Natural killer cell treated with Interleukin-12 subunit alpha and Interleukin-12 subunit beta and Interleukin-15 and Interleukin-18, amount 100 ng/mL, for 72 hours (primary cell): Measurements from ENCODE around the gene CRYBG1. TPM values are rescaled to one million over a fixed set of nuclear protein-coding genes. Genes with fewer than 3 reads are reported as not detected.
"Not testable (repeated sequence)": the region's sequence is repeated elsewhere in the genome, so short reads cannot be mapped to it uniquely, and the experiment has no call there.

ENCODE experiments used
- ATAC-seq, 2 donors: fragments of 150-1000 bp; cut with Tn5 transposase in 1 of 2; sonication (Bioruptor Pico), chemical (Tn5 transposase) in 1 of 2; 2 replicates each; pipeline ENCODE4 v1.10.0; 2021
- DNase-seq: peaks from one replicate; pipeline ENCODE4 v3.0.0; 2022; ENCODE audit warnings: low spot score
- H3K27ac Mint-ChIP-seq, 2 donors: 1 replicate in 1 of 2; 2 replicates in 1 of 2; pipeline ENCODE4 v1.8.0; 2022; ENCODE audit warnings: mixed read lengths in 2 of 2, mild to moderate bottlenecking in 1 of 2, moderate library complexity in 1 of 2
- H3K27me3 Mint-ChIP-seq, 2 donors: 1 replicate in 1 of 2; 2 replicates in 1 of 2; pipeline ENCODE4 v1.8.0; 2022; ENCODE audit warnings: mixed read lengths in 2 of 2
- H3K36me3 Mint-ChIP-seq: one replicate; pipeline ENCODE4 v1.8.0; 2022; ENCODE audit warnings: mixed read lengths
- H3K4me1 Mint-ChIP-seq, 2 donors: 1 replicate in 1 of 2; 2 replicates in 1 of 2; pipeline ENCODE4 v1.8.0; 2022; ENCODE audit warnings: low read depth in 2 of 2, mixed read lengths in 2 of 2, mild to moderate bottlenecking in 1 of 2
- H3K4me3 Mint-ChIP-seq: one replicate; pipeline ENCODE4 v1.8.0; 2022; ENCODE audit warnings: mixed read lengths
- H3K9me3 Mint-ChIP-seq: 2 replicates; pipeline ENCODE4 v1.8.0; 2022; ENCODE audit warnings: mixed read lengths
- total RNA-seq, 2 donors: library from RNA; stranded (reverse); gene quantifications; one replicate each; pipeline ENCODE4 v1.2.3, GENCODE V29; 2022

The CRYBG1 gene
- total RNA-seq, 2 donors from 2014 or later: 5.8 to 17.0 TPM

DNA sequence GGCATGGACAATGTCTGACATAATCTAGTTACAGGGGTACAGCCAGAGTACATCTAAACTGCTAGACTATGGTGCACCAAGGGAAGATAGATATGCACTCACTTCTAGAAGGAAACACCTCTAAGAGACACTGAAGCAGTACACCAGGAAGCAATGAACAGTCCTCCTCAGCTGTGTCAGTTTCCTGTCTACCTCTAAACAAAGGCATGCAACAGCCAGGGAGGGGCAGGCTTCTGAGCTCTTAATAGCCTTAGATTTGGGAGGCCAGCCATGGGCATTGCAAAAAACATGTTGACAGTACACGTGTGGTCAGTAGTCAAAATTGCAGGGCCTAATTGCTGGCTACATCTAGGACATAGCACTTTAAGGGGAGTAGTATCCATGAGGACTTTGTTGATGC lies 21.4 kb downstream of the CRYBG1 start:
- no peak overlapping the region for H3K27ac Mint-ChIP-seq
- no peaks in the 10 kb centered on the region for H3K9me3 Mint-ChIP-seq
- no peak for ATAC-seq
- no peaks in the 10 kb centered on the region for H3K4me1 Mint-ChIP-seq
- H3K27me3 Mint-ChIP-seq: peaks cover 7 to 9% of the 10 kb centered on the region in 2 donors
- H3K36me3 Mint-ChIP-seq: no peaks in the 10 kb centered on the region
- DNase-seq: no peak
- no peak overlapping the region for H3K4me3 Mint-ChIP-seq

GRCh38 chr6:106383573-106383972 lies 23.1 kb downstream of the CRYBG1 start:
- DNase-seq (no peak), ATAC-seq (no peak)
- no peak overlapping the region for H3K4me3 Mint-ChIP-seq
- no peaks in the 10 kb centered on the region for H3K4me1 Mint-ChIP-seq
- H3K27ac Mint-ChIP-seq: no peak overlapping the region
- H3K36me3 Mint-ChIP-seq: no peaks in the 10 kb centered on the region
- H3K27me3 Mint-ChIP-seq: no peaks in the 10 kb centered on the region
- no peaks in the 10 kb centered on the region for H3K9me3 Mint-ChIP-seq

DNA sequence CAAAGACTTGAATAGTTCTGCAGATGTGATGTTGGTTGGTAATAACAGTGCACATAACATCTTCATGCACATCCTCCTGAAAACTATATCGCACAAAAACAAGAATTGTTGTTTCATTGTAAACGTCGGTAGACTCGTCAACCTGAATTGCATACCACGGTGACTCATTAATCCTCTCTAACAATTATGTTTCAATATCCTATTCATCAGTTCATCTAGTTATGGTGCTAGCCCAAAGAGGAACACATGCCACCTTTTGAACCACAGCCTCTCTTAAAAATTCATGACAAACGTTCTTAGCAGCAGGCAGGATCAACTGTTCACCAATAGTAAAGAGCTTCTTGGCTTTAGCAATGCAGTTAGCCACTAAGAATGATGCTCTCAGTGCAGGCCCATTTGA lies 25.0 kb downstream of the CRYBG1 start:
- no peak for DNase-seq
- no peak overlapping the region for H3K4me3 Mint-ChIP-seq
- H3K36me3 Mint-ChIP-seq: no peaks in the 10 kb centered on the region
- no peak overlapping the region for H3K27ac Mint-ChIP-seq
- ATAC-seq: no peak
- no peaks in the 10 kb centered on the region for H3K9me3 Mint-ChIP-seq
- H3K4me1 Mint-ChIP-seq: no peaks in the 10 kb centered on the region
- H3K27me3 Mint-ChIP-seq: peaks cover 2 to 4% of the 10 kb centered on the region in 2 donors

GRCh38 chr6:106387875-106388274 lies 27.4 kb downstream of the CRYBG1 start:
- H3K4me3 Mint-ChIP-seq: no peak overlapping the region

DNA sequence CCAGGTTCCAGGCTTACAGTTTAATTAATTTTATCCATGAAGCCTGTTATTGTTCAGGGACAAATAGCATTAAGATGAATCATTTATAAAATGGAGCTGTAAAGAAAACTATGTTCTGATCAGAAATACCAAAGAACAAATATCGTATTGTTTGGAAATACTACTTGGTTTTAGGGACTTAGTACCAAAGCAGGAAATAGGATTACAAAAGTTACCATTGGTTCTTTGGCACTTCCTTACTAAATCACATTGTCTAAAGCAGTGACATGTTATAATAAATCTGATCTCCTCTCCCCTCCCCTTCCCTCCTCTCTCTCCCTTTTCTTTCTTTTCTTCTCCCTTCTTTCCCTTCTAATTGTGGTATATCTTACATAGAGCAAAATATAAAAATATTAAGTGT lies 29.6 kb downstream of the CRYBG1 start:
- Mint-ChIP-seq H3K27ac (no peak overlapping the region), H3K36me3 (no peaks in the 10 kb centered on the region)
- no peak for ATAC-seq

More at GRCh38 chr6:106387875-106388274, 27.4 kb downstream of the CRYBG1 start:
- no peaks in the 10 kb centered on the region for H3K9me3 Mint-ChIP-seq
- DNase-seq (no peak), ATAC-seq (no peak)
- H3K36me3 Mint-ChIP-seq: no peaks in the 10 kb centered on the region
- H3K27me3 Mint-ChIP-seq: peaks cover 10 to 26% of the 10 kb centered on the region in 2 donors
- H3K4me1 Mint-ChIP-seq: no peaks in the 10 kb centered on the region
- no peak overlapping the region for H3K27ac Mint-ChIP-seq

DNA sequence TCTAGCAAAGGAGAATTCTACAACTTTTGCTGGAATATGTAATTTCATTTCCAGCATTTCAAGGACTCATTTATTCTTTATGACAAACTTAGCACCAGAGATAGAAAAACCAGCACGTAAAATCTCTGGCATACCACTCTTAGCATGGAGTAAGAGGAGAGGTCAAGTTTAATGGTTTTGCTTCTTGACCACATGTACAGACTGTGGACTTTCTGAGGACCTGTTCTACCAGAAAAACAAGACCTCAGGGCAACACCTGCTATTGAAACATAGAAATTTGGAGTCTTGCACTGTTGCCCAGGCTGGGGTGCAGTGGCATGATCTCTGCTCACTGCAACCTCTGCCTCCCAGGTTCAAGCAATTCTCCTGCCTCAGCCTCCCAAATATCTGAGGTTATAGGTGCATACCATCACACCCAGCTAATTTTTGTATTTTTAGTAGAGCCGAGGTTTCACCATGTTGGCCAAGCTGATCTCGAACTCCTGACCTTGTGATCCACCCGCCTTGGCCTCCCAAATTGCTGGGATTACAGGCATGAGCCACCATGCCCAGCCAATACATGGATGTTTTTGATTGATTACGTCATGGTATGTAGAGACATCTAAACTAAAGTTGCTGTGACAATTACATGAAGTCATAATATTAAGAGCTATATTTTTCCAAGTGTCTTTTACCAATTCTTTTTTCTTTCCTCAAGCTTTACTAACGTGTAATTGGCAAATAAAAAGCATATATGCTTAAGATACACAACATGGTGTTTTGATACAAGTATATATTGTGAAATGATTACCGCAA lies 36.1 kb downstream of the CRYBG1 start:
- Mint-ChIP-seq H3K9me3 (no peaks in the 10 kb centered on the region), H3K36me3 (no peaks in the 10 kb centered on the region), H3K4me1 (no peaks in the 10 kb centered on the region), H3K27ac (no peak overlapping the region), H3K27me3 (peaks cover 24 to 52% of the 10 kb centered on the region in 2 donors), H3K4me3 (no peak overlapping the region)
- ATAC-seq (no peak), DNase-seq (no peak)

More for the DNA sequence above, 29.6 kb downstream of the CRYBG1 start:
- no peaks in the 10 kb centered on the region for H3K4me1 Mint-ChIP-seq
- no peak overlapping the region for H3K4me3 Mint-ChIP-seq
- H3K27me3 Mint-ChIP-seq: peaks cover 20 to 41% of the 10 kb centered on the region in 2 donors
- DNase-seq: no peak
- no peaks in the 10 kb centered on the region for H3K9me3 Mint-ChIP-seq

GRCh38 chr6:106397431-106397830 lies 36.9 kb downstream of the CRYBG1 start:
- Mint-ChIP-seq H3K4me1 (no peaks in the 10 kb centered on the region), H3K9me3 (no peaks in the 10 kb centered on the region), H3K4me3 (no peak overlapping the region), H3K27me3 (peaks cover 17 to 44% of the 10 kb centered on the region in 2 donors), H3K36me3 (no peaks in the 10 kb centered on the region), H3K27ac (no peak overlapping the region)
- no peak for ATAC-seq
- DNase-seq: no peak

- Mint-ChIP-seq H3K9me3 (no peaks in the 10 kb centered on the region), H3K4me3 (no peak overlapping the region), H3K27me3 (peaks cover 17 to 38% of the 10 kb centered on the region in 2 donors), H3K36me3 (no peaks in the 10 kb centered on the region), H3K4me1 (no peaks in the 10 kb centered on the region), H3K27ac (no peak overlapping the region)
- ATAC-seq: no peak
- no peak for DNase-seq
Observed at GRCh38 chr6:106398621-106399020, 38.1 kb downstream of the CRYBG1 start.

DNA sequence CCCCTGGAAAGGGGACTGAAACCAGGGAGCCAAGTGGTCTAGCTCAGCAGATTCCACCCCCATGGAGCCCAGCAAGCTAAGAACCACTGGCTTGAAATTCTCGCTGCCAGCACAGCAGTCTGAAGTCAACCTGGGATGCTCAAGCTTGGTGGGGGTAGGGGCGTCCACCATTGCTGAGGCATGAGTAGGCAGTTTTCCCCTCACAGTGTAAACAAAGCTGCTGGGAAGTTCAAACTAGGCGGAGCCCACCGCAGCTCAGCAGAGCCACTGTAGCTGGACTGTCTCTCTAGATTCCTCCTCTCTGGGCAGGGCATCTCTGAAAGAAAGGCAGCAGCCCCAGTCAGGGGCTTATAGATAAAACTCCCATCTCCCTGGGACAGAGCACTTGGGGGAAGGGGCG lies 44.5 kb downstream of the CRYBG1 start:
- not testable (repeated sequence) for ATAC-seq, H3K4me3 Mint-ChIP-seq, H3K27ac Mint-ChIP-seq, H3K4me1 Mint-ChIP-seq, DNase-seq, H3K9me3 Mint-ChIP-seq
- Mint-ChIP-seq H3K27me3 (peaks cover 38 to 52% of the 10 kb centered on the region in 2 donors), H3K36me3 (peaks cover 16% of the 10 kb centered on the region)

- DNase-seq: no peak
- ATAC-seq: no peak
- Mint-ChIP-seq H3K9me3 (peaks cover 6% of the 10 kb centered on the region), H3K4me3 (no peak overlapping the region), H3K36me3 (peaks cover 12% of the 10 kb centered on the region), H3K27me3 (peaks cover 35 to 36% of the 10 kb centered on the region in 2 donors), H3K4me1 (no peaks in the 10 kb centered on the region), H3K27ac (no peak overlapping the region)
Observed at GRCh38 chr6:106411056-106411455, 50.5 kb downstream of the CRYBG1 start.

DNA sequence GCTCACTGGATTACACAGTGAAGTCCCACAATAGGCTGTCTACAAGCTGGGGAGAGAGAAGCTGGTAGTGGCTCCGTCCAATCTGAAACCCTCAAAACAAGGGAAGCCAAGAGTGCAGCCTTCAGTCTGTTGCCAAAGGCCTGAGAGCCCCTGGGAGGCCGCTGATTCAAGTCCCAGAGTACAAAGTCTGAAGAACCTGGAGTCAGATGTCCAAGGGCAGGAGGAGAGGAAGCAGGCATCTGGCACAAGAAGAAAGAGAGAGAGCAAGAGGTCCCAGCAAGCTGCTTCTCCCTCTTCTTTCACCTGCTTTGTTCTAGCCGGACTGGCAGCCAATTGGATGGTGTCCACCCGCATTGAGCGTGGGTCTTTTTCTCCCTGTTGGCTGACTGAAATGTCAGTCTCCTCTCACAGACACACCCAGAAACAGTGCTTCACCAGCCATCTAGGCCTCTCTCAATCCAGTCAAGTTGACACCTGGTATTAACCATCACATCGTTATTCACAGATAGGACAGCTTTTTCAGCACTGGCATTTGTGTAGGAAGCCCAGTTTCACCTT lies 51.2 kb downstream of the CRYBG1 start:
- H3K4me1 Mint-ChIP-seq: no peaks in the 10 kb centered on the region
- no peak overlapping the region for H3K27ac Mint-ChIP-seq
- peaks cover 35% of the 10 kb centered on the region in 2 donors for H3K27me3 Mint-ChIP-seq
- H3K9me3 Mint-ChIP-seq: peaks cover 6% of the 10 kb centered on the region
- no peak for DNase-seq
- H3K4me3 Mint-ChIP-seq: no peak overlapping the region
- H3K36me3 Mint-ChIP-seq: peaks cover 12% of the 10 kb centered on the region
- no peak for ATAC-seq

- no peak for ATAC-seq
- H3K27me3 Mint-ChIP-seq: peaks cover 22 to 29% of the 10 kb centered on the region in 2 donors
Observed at GRCh38 chr6:106413016-106413415, 52.5 kb downstream of the CRYBG1 start.

DNA sequence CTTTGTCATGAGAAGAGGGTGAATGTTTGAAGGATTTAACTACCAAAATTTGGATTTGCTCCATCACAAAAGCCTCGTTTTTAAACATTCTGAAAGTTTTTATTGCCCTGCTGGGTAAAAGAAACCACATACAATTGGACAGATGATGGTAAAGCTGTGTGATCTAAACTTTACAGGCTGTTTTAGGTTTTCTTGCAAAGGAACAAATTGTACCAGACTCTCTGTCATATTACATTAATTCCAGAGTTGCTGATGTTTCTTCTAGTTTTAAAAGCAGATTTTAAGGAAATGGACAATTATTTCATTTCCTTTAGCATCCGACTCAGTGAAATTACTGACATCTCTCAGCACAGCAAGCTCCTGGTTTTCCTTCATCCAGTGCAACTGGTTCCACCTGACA lies 53.2 kb downstream of the CRYBG1 start:
- H3K4me3 Mint-ChIP-seq: no peak overlapping the region
- no peak for ATAC-seq
- DNase-seq: no peak
- H3K36me3 Mint-ChIP-seq: no peaks in the 10 kb centered on the region
- H3K9me3 Mint-ChIP-seq: no peaks in the 10 kb centered on the region
- H3K4me1 Mint-ChIP-seq: no peaks in the 10 kb centered on the region
- no peak overlapping the region for H3K27ac Mint-ChIP-seq
- peaks cover 17 to 27% of the 10 kb centered on the region in 2 donors for H3K27me3 Mint-ChIP-seq

More at GRCh38 chr6:106413016-106413415, 52.5 kb downstream of the CRYBG1 start:
- no peaks in the 10 kb centered on the region for H3K4me1 Mint-ChIP-seq
- no peak overlapping the region for H3K4me3 Mint-ChIP-seq
- H3K9me3 Mint-ChIP-seq: no peaks in the 10 kb centered on the region
- DNase-seq: no peak
- H3K36me3 Mint-ChIP-seq: no peaks in the 10 kb centered on the region
- no peak overlapping the region for H3K27ac Mint-ChIP-seq

DNA sequence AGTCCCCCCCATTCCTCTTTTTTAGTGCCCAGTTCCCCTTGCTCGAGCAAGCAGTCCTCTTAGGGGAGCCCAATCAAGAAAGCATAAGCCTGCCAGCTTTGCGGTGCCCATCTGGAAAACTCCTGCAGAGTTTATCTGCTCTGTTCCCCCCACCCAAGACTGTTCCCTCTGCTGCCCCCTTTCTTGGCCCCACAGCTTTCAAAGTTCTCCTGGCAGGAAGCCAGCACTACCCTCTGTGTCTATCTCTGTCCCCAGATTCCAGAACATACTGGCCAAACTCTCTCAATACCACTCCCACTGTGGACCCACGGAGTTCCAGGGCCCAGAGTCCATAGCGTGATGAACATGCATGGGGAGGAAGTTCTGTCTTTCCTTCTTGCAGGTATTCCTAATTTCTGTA lies 55.4 kb downstream of the CRYBG1 start:
- no peaks in the 10 kb centered on the region for H3K9me3 Mint-ChIP-seq
- H3K36me3 Mint-ChIP-seq: no peaks in the 10 kb centered on the region
- H3K4me3 Mint-ChIP-seq: no peak overlapping the region
- DNase-seq (no peak), ATAC-seq (no peak)
- H3K4me1 Mint-ChIP-seq: no peaks in the 10 kb centered on the region
- H3K27me3 Mint-ChIP-seq: peaks cover 8 to 21% of the 10 kb centered on the region in 2 donors
- no peak overlapping the region for H3K27ac Mint-ChIP-seq
